Calu3 (cell line): Measurements from ENCODE around the gene KLHL6. TPM values are rescaled to one million over a fixed set of nuclear protein-coding genes. Genes with fewer than 3 reads are reported as not detected.
A peak's percentile ranks its signal among the peaks of the same experiment; 100 is the strongest.
"Not testable (repeated sequence)": the region's sequence is repeated elsewhere in the genome, so short reads cannot be mapped to it uniquely, and the experiment has no call there.

ENCODE experiments used
- BruUV-seq: library from RNA; stranded (reverse); fragments of 400-500 nt; replicated peaks from 2 replicates; lab custom pipeline; 2021; lab: Mats Ljungman, UMichigan
- CTCF ChIA-PET: fragments of 300-600 bp; sonication (Branson Sonifier 250); formaldehyde crosslinking; loops from one replicate; lab custom pipeline; 2022; ENCODE audit warnings: antibody characterized with exemption; lab: Charles Lee
- DNase-seq: peaks from one replicate; pipeline ENCODE4 v3.0.0; 2022
- H3K27ac Mint-ChIP-seq: one replicate; pipeline ENCODE4 v1.8.0; 2022; ENCODE audit warnings: mixed read lengths; ENCODE audit not compliant: unreplicated experiment
- H3K27me3 Mint-ChIP-seq: one replicate; pipeline ENCODE4 v1.8.0; 2022; ENCODE audit warnings: mixed read lengths; ENCODE audit not compliant: unreplicated experiment
- H3K36me3 Mint-ChIP-seq: one replicate; pipeline ENCODE4 v1.8.0; 2022; ENCODE audit warnings: mild to moderate bottlenecking, moderate library complexity, mixed read lengths; ENCODE audit not compliant: insufficient read depth, unreplicated experiment
- H3K4me1 Mint-ChIP-seq: one replicate; pipeline ENCODE4 v1.8.0; 2022; ENCODE audit warnings: mild to moderate bottlenecking, low read depth, mixed read lengths; ENCODE audit not compliant: unreplicated experiment
- H3K4me3 Mint-ChIP-seq: one replicate; pipeline ENCODE4 v1.8.0; 2022; ENCODE audit warnings: mild to moderate bottlenecking, low read depth, moderate library complexity, mixed read lengths; ENCODE audit not compliant: unreplicated experiment
- H3K9me3 Mint-ChIP-seq: one replicate; pipeline ENCODE4 v1.8.0; 2022; ENCODE audit warnings: low read depth, mixed read lengths; ENCODE audit not compliant: unreplicated experiment
- CTCF ChIP-seq: fragments of 200-600 bp; IDR thresholded peaks from one replicate; pipeline ENCODE4 v1.8.0; 2022; ENCODE audit warnings: antibody characterized with exemption; ENCODE audit not compliant: unreplicated experiment
- intact Hi-C: fragments of 100-400 bp; cut with micrococcal nuclease; formaldehyde crosslinking; loops from one replicate; pipeline ENCODE4 v1.10.0; 2022; ENCODE audit not compliant: unreplicated experiment
- total RNA-seq: library from RNA; stranded (reverse); gene quantifications from 2 replicates; pipeline ENCODE4 v1.2.3, GENCODE V29; 2022

The KLHL6 gene
- total RNA-seq, 1 experiment from 2014 or later: not detected

- peaks cover 12% of the 10 kb centered on the region for H3K9me3 Mint-ChIP-seq
- H3K4me3 Mint-ChIP-seq: no peak overlapping the region
- DNase-seq: no peak
- H3K4me1 Mint-ChIP-seq: peaks cover 16% of the 10 kb centered on the region
- intact Hi-C loops: no loop called here
- TF ChIP-seq CTCF: no peak
- no peak overlapping the region for H3K27ac Mint-ChIP-seq
- H3K36me3 Mint-ChIP-seq: peaks cover 17% of the 10 kb centered on the region
- CTCF ChIA-PET: no interaction called here
- BruUV-seq: no TSS peak
- peaks cover 17% of the 10 kb centered on the region for H3K27me3 Mint-ChIP-seq
Observed at GRCh38 chr3:183443395-183444385, 111.8 kb downstream of the KLHL6 start.

DNA sequence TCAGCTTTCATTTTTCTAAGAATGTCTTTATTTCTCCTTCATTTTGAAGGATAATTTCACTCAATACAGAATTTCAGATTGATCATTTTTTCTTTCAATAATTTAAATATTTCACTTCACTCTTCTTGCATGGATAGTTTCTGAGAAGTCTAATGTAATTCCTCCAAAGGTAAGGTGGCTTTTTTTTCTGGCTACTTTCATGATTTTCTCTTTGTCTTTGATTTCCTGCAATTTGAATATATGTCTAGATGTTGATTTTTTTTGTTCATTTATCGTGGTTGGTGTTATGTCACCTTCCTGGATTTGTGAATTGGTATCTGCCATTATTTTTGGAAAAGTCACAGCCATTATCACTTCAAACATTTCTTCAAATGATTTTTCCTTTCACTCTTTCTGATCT is 112.5 kb downstream of the KLHL6 start:
- H3K36me3 Mint-ChIP-seq: peaks cover 12% of the 10 kb centered on the region
- BruUV-seq: no TSS peak
- no peak overlapping the region for H3K27ac Mint-ChIP-seq
- peaks cover 17% of the 10 kb centered on the region for H3K27me3 Mint-ChIP-seq
- H3K4me1 Mint-ChIP-seq: peaks cover 13% of the 10 kb centered on the region
- H3K4me3 Mint-ChIP-seq: no peak overlapping the region
- DNase-seq: no peak
- intact Hi-C loops: no loop called here
- peaks cover 12% of the 10 kb centered on the region for H3K9me3 Mint-ChIP-seq
- no peak for TF ChIP-seq CTCF
- CTCF ChIA-PET: no interaction called here

DNA sequence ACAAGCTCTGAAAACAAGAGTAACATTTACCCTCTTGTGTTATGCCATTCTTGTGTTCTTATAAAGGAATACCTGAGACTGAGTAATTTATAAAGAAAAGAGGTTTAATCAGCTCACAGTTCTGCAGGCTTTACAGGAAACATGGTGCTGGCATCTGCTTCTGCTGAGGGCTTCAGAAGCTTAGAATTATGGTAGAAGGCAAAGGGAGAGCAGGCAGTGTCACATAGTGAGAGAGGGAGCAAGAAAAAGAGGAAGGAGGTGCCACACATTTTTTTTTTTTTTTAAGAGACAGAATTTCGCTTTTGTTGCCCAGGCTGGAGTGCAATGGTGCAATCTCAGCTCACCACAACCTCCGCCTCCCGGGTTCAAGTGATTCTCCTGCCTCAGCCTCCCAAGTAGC is 115.0 kb downstream of the KLHL6 start:
- H3K4me3 Mint-ChIP-seq, H3K27ac Mint-ChIP-seq, intact Hi-C loops, H3K36me3 Mint-ChIP-seq, DNase-seq, BruUV-seq: not testable (repeated sequence)
- H3K27me3 Mint-ChIP-seq: peaks cover 17% of the 10 kb centered on the region
- peaks cover 12% of the 10 kb centered on the region for H3K9me3 Mint-ChIP-seq
- CTCF ChIA-PET: interaction anchor here (0.6 to 0.8 kb wide), 2 partner anchors 11 to 257 kb away, joined by 3 to 7 read pairs; partner anchors contain the start of gene YEATS2
- peaks cover 11% of the 10 kb centered on the region for H3K4me1 Mint-ChIP-seq

DNA sequence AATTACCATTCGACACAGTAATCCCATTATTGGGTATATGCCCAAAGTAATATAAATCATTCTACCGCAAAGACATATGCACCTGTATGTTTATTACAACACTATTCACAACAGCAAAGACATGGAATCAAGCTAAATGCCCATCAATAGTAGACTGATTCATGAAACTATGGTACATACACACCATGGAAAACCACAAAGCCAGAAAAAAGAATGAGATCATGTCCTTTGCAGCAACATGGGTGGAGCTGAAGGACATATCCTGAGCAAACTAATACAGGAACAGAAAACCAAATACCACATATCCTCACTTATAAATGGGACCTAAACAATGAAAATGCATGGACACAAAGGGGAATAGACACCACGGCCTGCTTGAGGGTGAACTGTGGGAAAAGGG is 116.0 kb downstream of the KLHL6 start:
- intact Hi-C loops: no loop called here
- peaks cover 11% of the 10 kb centered on the region for H3K4me1 Mint-ChIP-seq
- H3K27ac Mint-ChIP-seq: no peak overlapping the region
- no peaks in the 10 kb centered on the region for H3K36me3 Mint-ChIP-seq
- H3K4me3 Mint-ChIP-seq: no peak overlapping the region
- DNase-seq: no peak
- no TSS peak for BruUV-seq
- H3K27me3 Mint-ChIP-seq: peaks cover 26% of the 10 kb centered on the region
- CTCF ChIA-PET: no interaction called here
- peaks cover 9% of the 10 kb centered on the region for H3K9me3 Mint-ChIP-seq
- TF ChIP-seq CTCF: no peak

GRCh38 chr3:183438735-183439134 is 116.8 kb downstream of the KLHL6 start:
- Mint-ChIP-seq H3K27ac (no peak overlapping the region), H3K9me3 (peaks cover 9% of the 10 kb centered on the region), H3K27me3 (peaks cover 34% of the 10 kb centered on the region), H3K4me3 (no peak overlapping the region), H3K4me1 (peaks cover 11% of the 10 kb centered on the region), H3K36me3 (no peaks in the 10 kb centered on the region)
- DNase-seq: peak; percentile 54
- CTCF ChIA-PET: interaction anchor here (1.7 kb wide), 1 partner anchor 9 kb away, joined by 3 read pairs; no protein-coding TSS in a partner anchor
- no peak for TF ChIP-seq CTCF
- intact Hi-C loops: no loop called here
- BruUV-seq: no TSS peak
